Measurements from ENCODE around the gene SCARB1. TPM values are rescaled to one million over a fixed set of nuclear protein-coding genes. Genes with fewer than 3 reads are reported as not detected.
A peak's percentile ranks its signal among the peaks of the same experiment; 100 is the strongest.

SCARB1 gene
- total and polyA plus RNA-seq, 2 of the 13 experiments (the other 11 are each of a cell fraction or from before 2014, with no cell fraction given), result 63.4 to 160 TPM

- TF ChIP-seq ZFP36 (IDR thresholded peaks at IDR 0.05; ENCODE audit: borderline replicate concordance, low read depth, low read length, partially characterized antibody) (peak; percentile 100), PHF21A (CRISPR knock-in tag; IDR thresholded peaks at IDR 0.05) (peak; percentile 95), KMT2B (CRISPR knock-in tag; IDR thresholded peaks at IDR 0.05) (no peak), BRF2 (CRISPR knock-in tag; IDR thresholded peaks at IDR 0.05) (peak; percentile 54; the same call in 1 of the 2 replicates), HES4 (CRISPR knock-in tag; IDR thresholded peaks at IDR 0.05; ENCODE audit: borderline replicate concordance) (no peak), ZSCAN25 (CRISPR knock-in tag; IDR thresholded peaks at IDR 0.05) (peak; percentile 60; the same call in 1 of the 2 replicates), SMARCC2 (IDR thresholded peaks at IDR 0.05) (no peak), IKZF5 (CRISPR knock-in tag; IDR thresholded peaks at IDR 0.05) (peak; percentile 91), ZNF101 (CRISPR knock-in tag; IDR thresholded peaks at IDR 0.05; ENCODE audit: borderline replicate concordance, low read depth) (no peak), ZNF383 (CRISPR knock-in tag; IDR thresholded peaks at IDR 0.05; ENCODE audit: borderline replicate concordance) (no peak), ZNF546 (CRISPR knock-in tag; conservative IDR thresholded peaks at IDR 0.05) (no peak), ZNF629 (CRISPR knock-in tag; conservative IDR thresholded peaks at IDR 0.05) (peak; percentile 99), HOXA3 (CRISPR knock-in tag; IDR thresholded peaks at IDR 0.05) (peak; percentile 96), ARID4A (CRISPR knock-in tag; IDR thresholded peaks at IDR 0.05; ENCODE audit: borderline replicate concordance) (peak; percentile 74; the same call in 1 of the 2 replicates), NFIB (CRISPR knock-in tag; IDR thresholded peaks at IDR 0.05; ENCODE audit: borderline replicate concordance) (no peak), ZNF883 (CRISPR knock-in tag; IDR thresholded peaks at IDR 0.05; ENCODE audit: not compliant biosample characterization) (no peak), GPN1 (CRISPR knock-in tag; IDR thresholded peaks at IDR 0.05; ENCODE audit: borderline replicate concordance) (no peak), ZNF782 (CRISPR knock-in tag; IDR thresholded peaks at IDR 0.05; ENCODE audit: borderline replicate concordance) (no peak), ZNF589 (CRISPR knock-in tag; conservative IDR thresholded peaks at IDR 0.05) (no peak), ZBTB1 (CRISPR knock-in tag; IDR thresholded peaks at IDR 0.05; ENCODE audit: borderline replicate concordance) (no peak), TEAD2 (CRISPR knock-in tag; IDR thresholded peaks at IDR 0.05) (no peak), ZNF556 (CRISPR knock-in tag; IDR thresholded peaks at IDR 0.05; ENCODE audit: borderline replicate concordance) (peak; percentile 91; the same call in 1 of the 2 replicates), ZNF678 (CRISPR knock-in tag; IDR thresholded peaks at IDR 0.05) (no peak)
Measured at GRCh38 chr12:124821252-124822200, 42.1 kb downstream of the SCARB1 start (continued).
